ENCODE measurements around the gene C12orf54. TPM values are rescaled to one million over a fixed set of nuclear protein-coding genes. Genes with fewer than 3 reads are reported as not detected.
"Not testable (repeated sequence)": the region's sequence is repeated elsewhere in the genome, so short reads cannot be mapped to it uniquely, and the experiment has no call there.

The C12orf54 gene
- total RNA-seq = under 1 TPM in 1 of 4 donors, not detected in 3; 0.95 TPM

- WGBS, 2 donors (ENCODE audit: low coverage in 1 of 2) = 78 to 86% methylated on average over 2 of the region's 2 CpGs
- in situ Hi-C loops (cut with MboI; ENCODE audit: low pct_ligation_motif_present in 1 of 4, low pct_unique_long_range_greater_than_20kb in 1 of 4, low sequenced_read_pairs in 3 of 4) = no loop called here
- H3K27ac ChIP-seq = no peak within 1 kb of the TSS
These were observed at the start of gene C12orf54 for GRCh38 chr12:48482198-48482597. Gene C12orf54 (plus strand): TSS chr12:48482498. CDS start chr12:48483297, 799 bp downstream.

GRCh38 chr12:48434016-48434415 is 48.3 kb upstream of the C12orf54 start:
- H3K4me3 ChIP-seq; H3K27me3 ChIP-seq; H3K9me3 ChIP-seq; intact Hi-C loops (cut with DNase I; ENCODE audit: low total_unique reads); DNase-seq; H3K4me1 ChIP-seq; H3K36me3 ChIP-seq; in situ Hi-C loops (cut with MboI; ENCODE audit: low pct_ligation_motif_present in 1 of 4, low pct_unique_long_range_greater_than_20kb in 1 of 4, low sequenced_read_pairs in 3 of 4); H3K27ac ChIP-seq: not testable (repeated sequence)
- 84% methylated on average over 10 of the region's 10 CpGs; no CpG with 5 or more reads in 1 of the 2 donors for WGBS, 2 donors (ENCODE audit: low coverage in 1 of 2)

More at GRCh38 chr12:48482198-48482597, at the start of gene C12orf54:
- DNase-seq = no peak
- TF ChIP-seq POLR2A (IDR thresholded peaks at IDR 0.05) (no peak), CTCF (IDR thresholded peaks at IDR 0.05) (no peak), EP300 (IDR thresholded peaks at IDR 0.05; ENCODE audit: low read depth) (no peak), POLR2AphosphoS5 (IDR thresholded peaks at IDR 0.05) (no peak)
- Histone ChIP-seq H3K27me3 (no peaks in the 10 kb centered on the region), H3K36me3 (no peaks in the 10 kb centered on the region), H3K4me1 (no peaks in the 10 kb centered on the region), H3K9me3 (no peaks in the 10 kb centered on the region), H3K4me3 (no peak within 1 kb of the TSS)
- intact Hi-C loops (cut with DNase I; ENCODE audit: low total_unique reads) = no loop called here

GRCh38 chr12:48441069-48441468 is 41.2 kb upstream of the C12orf54 start:
- Histone ChIP-seq H3K27ac (no peak overlapping the region), H3K4me1 (no peaks in the 10 kb centered on the region), H3K36me3 (no peaks in the 10 kb centered on the region), H3K9me3 (no peaks in the 10 kb centered on the region), H3K27me3 (no peaks in the 10 kb centered on the region), H3K4me3 (no peak overlapping the region)
- intact Hi-C loops (cut with DNase I; ENCODE audit: low total_unique reads) (no loop called here), in situ Hi-C loops (cut with MboI; ENCODE audit: low pct_ligation_motif_present in 1 of 4, low pct_unique_long_range_greater_than_20kb in 1 of 4, low sequenced_read_pairs in 3 of 4) (no loop called here)
- TF ChIP-seq POLR2A (IDR thresholded peaks at IDR 0.05) = no peak
- TF ChIP-seq POLR2AphosphoS5 (IDR thresholded peaks at IDR 0.05) = no peak
- TF ChIP-seq EP300 (IDR thresholded peaks at IDR 0.05; ENCODE audit: low read depth) = no peak
- TF ChIP-seq CTCF (IDR thresholded peaks at IDR 0.05) = no peak
- WGBS, 2 donors (ENCODE audit: low coverage in 1 of 2) = 61 to 68% methylated on average over 4 to 7 of the region's 7 CpGs
- DNase-seq = no peak

GRCh38 chr12:48442179-48442847 is 40.0 kb upstream of the C12orf54 start:
- no peak overlapping the region for H3K27ac ChIP-seq
- 78 to 89% methylated on average over 3 of the region's 3 CpGs for WGBS, 2 donors (ENCODE audit: low coverage in 1 of 2)
- no peak overlapping the region for H3K4me3 ChIP-seq
- no peaks in the 10 kb centered on the region for H3K27me3 ChIP-seq
- in situ Hi-C loops (cut with MboI; ENCODE audit: low pct_ligation_motif_present in 1 of 4, low pct_unique_long_range_greater_than_20kb in 1 of 4, low sequenced_read_pairs in 3 of 4) (no loop called here), intact Hi-C loops (cut with DNase I; ENCODE audit: low total_unique reads) (no loop called here)
- DNase-seq = no peak
- H3K9me3 ChIP-seq = no peaks in the 10 kb centered on the region
- no peak for TF ChIP-seq POLR2AphosphoS5 (IDR thresholded peaks at IDR 0.05)
- TF ChIP-seq CTCF (IDR thresholded peaks at IDR 0.05) = no peak
- no peak for TF ChIP-seq POLR2A (IDR thresholded peaks at IDR 0.05)
- TF ChIP-seq EP300 (IDR thresholded peaks at IDR 0.05; ENCODE audit: low read depth) = no peak
- no peaks in the 10 kb centered on the region for H3K36me3 ChIP-seq
- H3K4me1 ChIP-seq = no peaks in the 10 kb centered on the region

GRCh38 chr12:48445538-48445937 is 36.8 kb upstream of the C12orf54 start:
- intact Hi-C loops (cut with DNase I; ENCODE audit: low total_unique reads) = no loop called here
- no peaks in the 10 kb centered on the region for H3K4me1 ChIP-seq

More at GRCh38 chr12:48445538-48445937, 36.8 kb upstream of the C12orf54 start:
- Histone ChIP-seq H3K27me3 (no peaks in the 10 kb centered on the region), H3K4me3 (no peak overlapping the region), H3K36me3 (no peaks in the 10 kb centered on the region), H3K9me3 (no peaks in the 10 kb centered on the region), H3K27ac (no peak overlapping the region)
- WGBS, 2 donors (ENCODE audit: low coverage in 1 of 2) = 50 to 61% methylated on average over 3 of the region's 3 CpGs
- TF ChIP-seq POLR2A (IDR thresholded peaks at IDR 0.05) (no peak), CTCF (IDR thresholded peaks at IDR 0.05) (no peak), EP300 (IDR thresholded peaks at IDR 0.05; ENCODE audit: low read depth) (no peak), POLR2AphosphoS5 (IDR thresholded peaks at IDR 0.05) (no peak)
- in situ Hi-C loops (cut with MboI; ENCODE audit: low pct_ligation_motif_present in 1 of 4, low pct_unique_long_range_greater_than_20kb in 1 of 4, low sequenced_read_pairs in 3 of 4) = no loop called here
- DNase-seq = no peak

All from transverse colon (tissue), 4 donors.